Panc1 (cell line): ENCODE measurements around the gene CCDC50. TPM values are rescaled to one million over a fixed set of nuclear protein-coding genes. Genes with fewer than 3 reads are reported as not detected.

Experiments used
- ATAC-seq: fragments of 200-7000 bp; cut with Tn5 transposase; 2 replicates; pipeline ENCODE4 v1.9.1; 2020; ENCODE audit warnings: mild to moderate bottlenecking, moderate library complexity
- BruUV-seq: library from RNA; stranded (reverse); fragments of 400-500 nt; replicated peaks from 2 replicates; lab custom pipeline; 2021; lab: Mats Ljungman, UMichigan
- CTCF ChIA-PET: fragments of 300-600 bp; sonication (Branson Sonifier 250); formaldehyde crosslinking; loops from one replicate; lab custom pipeline; 2022; ENCODE audit warnings: antibody characterized with exemption; lab: Charles Lee
- POLR2A ChIA-PET: fragments of 300-600 bp; sonication (Branson Sonifier 250); formaldehyde crosslinking; loops from one replicate; lab custom pipeline; 2022; ENCODE audit warnings: antibody characterized with exemption; lab: Charles Lee
- DNase-seq: peaks from one replicate; pipeline ENCODE4 v3.0.0-alpha.2; 2010; ENCODE audit warnings: low read depth, low spot score
- H3K27ac ChIP-seq: 2 replicates; pipeline ENCODE4 v1.5.1; 2011; ENCODE audit warnings: mild to moderate bottlenecking, low read length, inconsistent platforms
- H3K27me3 ChIP-seq: fragments of 200-500 bp; sonication (Bioruptor generic); 2 replicates; pipeline ENCODE4 v1.6.0; 2014; ENCODE audit warnings: low read length, inconsistent platforms; ENCODE audit not compliant: control insufficient read depth, insufficient read depth
- H3K36me3 ChIP-seq: fragments of 200-500 bp; sonication (Bioruptor generic); 2 replicates; pipeline ENCODE4 v1.5.1; 2014; ENCODE audit warnings: inconsistent platforms, mild to moderate bottlenecking, low read length, moderate library complexity; ENCODE audit not compliant: control insufficient read depth, insufficient read depth
- H3K4me1 ChIP-seq: 2 replicates; pipeline ENCODE4 v1.5.1; 2011; ENCODE audit warnings: inconsistent platforms, mild to moderate bottlenecking, low read length, moderate library complexity; ENCODE audit not compliant: control insufficient read depth, insufficient read depth
- H3K4me3 ChIP-seq, 2 experiments: 2 replicates each; pipeline ENCODE4 v1.5.1; 2011 to 2012; ENCODE audit warnings: low read depth in 2 of 2, low read length in 2 of 2, mild to moderate bottlenecking in 2 of 2, inconsistent platforms in 1 of 2, moderate library complexity in 1 of 2
- H3K9me3 ChIP-seq: fragments of 200-500 bp; sonication (Bioruptor generic); 2 replicates; pipeline ENCODE4 v1.5.1; 2014; ENCODE audit warnings: low read depth, mild to moderate bottlenecking, inconsistent platforms, low read length, moderate library complexity; ENCODE audit not compliant: control insufficient read depth, insufficient read depth
- POLR2AphosphoS5 ChIP-seq: IDR thresholded peaks from 2 replicates; pipeline ENCODE4 v1.6.1; 2012; ENCODE audit warnings: mild to moderate bottlenecking, low read depth, low read length, moderate library complexity
- SIN3A ChIP-seq: IDR thresholded peaks from 2 replicates; pipeline ENCODE4 v1.6.1; 2012; ENCODE audit warnings: low read depth, mild to moderate bottlenecking, low read length, moderate library complexity, borderline replicate concordance; ENCODE audit not compliant: insufficient read depth
- TCF7L2 ChIP-seq: IDR thresholded peaks from 2 replicates; pipeline ENCODE4 v1.6.1; 2011; ENCODE audit warnings: mild to moderate bottlenecking, low read depth, low read length, inconsistent platforms
- in situ Hi-C: cut with HindIII; loops from 2 replicates; pipeline ENCODE4 v1.10.0; 2016; ENCODE audit warnings: low sequenced_read_pairs, low pct_unique_long_range_greater_than_20kb
- intact Hi-C: fragments of 100-400 bp; cut with micrococcal nuclease; formaldehyde crosslinking; loops from one replicate; pipeline ENCODE4 v1.10.0; 2022; ENCODE audit not compliant: unreplicated experiment
- total RNA-seq: library from RNA; stranded (reverse); gene quantifications from one replicate; pipeline ENCODE4 v1.2.1, GENCODE V29; 2021; ENCODE audit not compliant: unreplicated experiment
- TF ChIP-seq, protein P1 (sequence below), 2 experiments: IDR thresholded peaks; 2 replicates each; pipeline ENCODE4 v1.6.1; 2011 to 2012; ENCODE audit warnings: low read depth in 2 of 2, control low read depth in 1 of 2, low read length in 1 of 2, mild to moderate bottlenecking in 1 of 2, moderate library complexity in 1 of 2; ENCODE audit not compliant: insufficient read depth in 1 of 2
- TF ChIP-seq, protein P2 (sequence below): fragments of 450-650 bp; IDR thresholded peaks from 2 replicates; pipeline ENCODE4 v1.5.1; 2017; ENCODE audit warnings: mild to moderate bottlenecking

CCDC50 gene
- total RNA-seq, 1 experiment from 2014 or later = 89.3 TPM

DNA sequence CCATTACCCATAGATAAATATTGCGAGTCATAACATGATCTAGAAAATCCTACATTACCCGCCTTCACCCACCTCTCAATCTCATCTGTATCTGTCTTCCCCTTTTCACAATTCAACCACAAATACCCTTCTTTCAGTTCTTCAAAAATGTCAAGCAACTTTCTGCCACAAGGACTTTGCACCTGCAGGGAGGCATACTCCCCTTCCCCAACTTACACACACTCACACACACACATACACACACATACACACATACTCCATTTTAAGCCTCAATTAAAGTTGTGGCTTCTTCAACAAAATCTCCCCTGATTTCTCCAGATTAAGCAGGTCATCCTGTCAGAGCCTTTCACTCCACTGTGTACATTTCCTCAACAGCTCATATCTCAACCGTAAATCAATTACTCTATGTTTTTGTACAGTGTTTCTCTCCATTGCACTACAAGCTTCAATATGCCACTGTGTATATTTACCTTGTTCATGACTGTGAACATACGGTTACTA lies 33.1 kb upstream of the CCDC50 start:
- no TSS peak for BruUV-seq
- no peak for ATAC-seq

DNA sequence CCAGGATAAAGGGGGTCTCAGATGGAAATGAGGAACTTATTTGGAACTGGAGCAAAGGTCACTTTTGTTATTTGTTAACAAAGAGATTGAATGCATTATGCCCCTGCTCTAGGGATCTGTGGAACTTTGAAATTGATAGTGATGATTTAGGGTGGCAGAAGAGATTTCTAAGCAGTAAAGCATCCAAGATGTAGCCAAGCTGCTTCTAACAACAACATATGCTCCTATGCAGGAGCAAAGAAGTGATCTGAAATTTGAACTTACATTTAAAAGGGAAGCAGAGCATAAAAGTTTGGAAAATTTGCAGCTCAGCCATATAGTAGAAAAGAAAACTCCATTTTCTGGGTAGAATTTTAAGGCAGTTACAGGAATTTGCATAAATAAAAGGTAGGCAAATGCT lies 30.3 kb upstream of the CCDC50 start:
- ChIA-PET POLR2A (no interaction called here), CTCF (no interaction called here)
- no peak for DNase-seq
- in situ Hi-C loops = no loop called here
- TF ChIP-seq, protein P1, sequence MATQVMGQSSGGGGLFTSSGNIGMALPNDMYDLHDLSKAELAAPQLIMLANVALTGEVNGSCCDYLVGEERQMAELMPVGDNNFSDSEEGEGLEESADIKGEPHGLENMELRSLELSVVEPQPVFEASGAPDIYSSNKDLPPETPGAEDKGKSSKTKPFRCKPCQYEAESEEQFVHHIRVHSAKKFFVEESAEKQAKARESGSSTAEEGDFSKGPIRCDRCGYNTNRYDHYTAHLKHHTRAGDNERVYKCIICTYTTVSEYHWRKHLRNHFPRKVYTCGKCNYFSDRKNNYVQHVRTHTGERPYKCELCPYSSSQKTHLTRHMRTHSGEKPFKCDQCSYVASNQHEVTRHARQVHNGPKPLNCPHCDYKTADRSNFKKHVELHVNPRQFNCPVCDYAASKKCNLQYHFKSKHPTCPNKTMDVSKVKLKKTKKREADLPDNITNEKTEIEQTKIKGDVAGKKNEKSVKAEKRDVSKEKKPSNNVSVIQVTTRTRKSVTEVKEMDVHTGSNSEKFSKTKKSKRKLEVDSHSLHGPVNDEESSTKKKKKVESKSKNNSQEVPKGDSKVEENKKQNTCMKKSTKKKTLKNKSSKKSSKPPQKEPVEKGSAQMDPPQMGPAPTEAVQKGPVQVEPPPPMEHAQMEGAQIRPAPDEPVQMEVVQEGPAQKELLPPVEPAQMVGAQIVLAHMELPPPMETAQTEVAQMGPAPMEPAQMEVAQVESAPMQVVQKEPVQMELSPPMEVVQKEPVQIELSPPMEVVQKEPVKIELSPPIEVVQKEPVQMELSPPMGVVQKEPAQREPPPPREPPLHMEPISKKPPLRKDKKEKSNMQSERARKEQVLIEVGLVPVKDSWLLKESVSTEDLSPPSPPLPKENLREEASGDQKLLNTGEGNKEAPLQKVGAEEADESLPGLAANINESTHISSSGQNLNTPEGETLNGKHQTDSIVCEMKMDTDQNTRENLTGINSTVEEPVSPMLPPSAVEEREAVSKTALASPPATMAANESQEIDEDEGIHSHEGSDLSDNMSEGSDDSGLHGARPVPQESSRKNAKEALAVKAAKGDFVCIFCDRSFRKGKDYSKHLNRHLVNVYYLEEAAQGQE (IDR thresholded peaks at IDR 0.05; ENCODE audit: insufficient read depth in 1 of 2, low read depth in 2 of 2, low read length in 1 of 2) = no peak
- TF ChIP-seq POLR2AphosphoS5 = no peak
- TF ChIP-seq TCF7L2 = no peak
- no peak for TF ChIP-seq SIN3A
- TF ChIP-seq, protein P2, sequence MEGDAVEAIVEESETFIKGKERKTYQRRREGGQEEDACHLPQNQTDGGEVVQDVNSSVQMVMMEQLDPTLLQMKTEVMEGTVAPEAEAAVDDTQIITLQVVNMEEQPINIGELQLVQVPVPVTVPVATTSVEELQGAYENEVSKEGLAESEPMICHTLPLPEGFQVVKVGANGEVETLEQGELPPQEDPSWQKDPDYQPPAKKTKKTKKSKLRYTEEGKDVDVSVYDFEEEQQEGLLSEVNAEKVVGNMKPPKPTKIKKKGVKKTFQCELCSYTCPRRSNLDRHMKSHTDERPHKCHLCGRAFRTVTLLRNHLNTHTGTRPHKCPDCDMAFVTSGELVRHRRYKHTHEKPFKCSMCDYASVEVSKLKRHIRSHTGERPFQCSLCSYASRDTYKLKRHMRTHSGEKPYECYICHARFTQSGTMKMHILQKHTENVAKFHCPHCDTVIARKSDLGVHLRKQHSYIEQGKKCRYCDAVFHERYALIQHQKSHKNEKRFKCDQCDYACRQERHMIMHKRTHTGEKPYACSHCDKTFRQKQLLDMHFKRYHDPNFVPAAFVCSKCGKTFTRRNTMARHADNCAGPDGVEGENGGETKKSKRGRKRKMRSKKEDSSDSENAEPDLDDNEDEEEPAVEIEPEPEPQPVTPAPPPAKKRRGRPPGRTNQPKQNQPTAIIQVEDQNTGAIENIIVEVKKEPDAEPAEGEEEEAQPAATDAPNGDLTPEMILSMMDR = no peak
- H3K4me3 ChIP-seq = no peak overlapping the region
- no peaks in the 10 kb centered on the region for H3K36me3 ChIP-seq
- no peaks in the 10 kb centered on the region for H3K27me3 ChIP-seq
- no peak overlapping the region for H3K27ac ChIP-seq
- no peak for ATAC-seq
- BruUV-seq = no TSS peak
- H3K9me3 ChIP-seq = no peaks in the 10 kb centered on the region
- intact Hi-C loops = no loop called here
- H3K4me1 ChIP-seq = no peaks in the 10 kb centered on the region

More for the DNA sequence above, 33.1 kb upstream of the CCDC50 start:
- no peaks in the 10 kb centered on the region for H3K36me3 ChIP-seq
- no peaks in the 10 kb centered on the region for H3K4me1 ChIP-seq
- DNase-seq = no peak
- ChIA-PET CTCF (no interaction called here), POLR2A (no interaction called here)
- H3K4me3 ChIP-seq = no peak overlapping the region
- TF ChIP-seq TCF7L2 = no peak
- TF ChIP-seq, protein P1 (IDR thresholded peaks at IDR 0.05; ENCODE audit: insufficient read depth in 1 of 2, low read depth in 2 of 2, low read length in 1 of 2) = no peak
- TF ChIP-seq SIN3A = no peak
- TF ChIP-seq, protein P2 = no peak
- no peak for TF ChIP-seq POLR2AphosphoS5
- H3K27ac ChIP-seq = no peak overlapping the region
- H3K27me3 ChIP-seq = no peaks in the 10 kb centered on the region
- intact Hi-C loops = no loop called here
- no peaks in the 10 kb centered on the region for H3K9me3 ChIP-seq
- in situ Hi-C loops = no loop called here
